K562 (cell line): ENCODE measurements around the gene GLRA3. TPM values are rescaled to one million over a fixed set of nuclear protein-coding genes. Genes with fewer than 3 reads are reported as not detected.

Experiments
- CCAR2 ChIP-seq: fragments of 200-400 bp; formaldehyde crosslinking; IDR thresholded peaks from 2 replicates; pipeline ENCODE4 v1.6.1; 2017; ENCODE audit warnings: mild to moderate bottlenecking, low read depth, low read length
- E4F1 ChIP-seq: fragments of 250-450 bp; sonication (Bioruptor Pico); IDR thresholded peaks from 2 replicates; pipeline ENCODE4 v1.5.0; 2021; ENCODE audit warnings: mild to moderate bottlenecking, borderline replicate concordance
- FOSL1 ChIP-seq: fragments of 200-800 bp; sonication (Bioruptor generic); conservative IDR thresholded peaks from 2 replicates; pipeline ENCODE4 v1.6.1; 2016; ENCODE audit warnings: missing genetic modification characterization, missing compliant biosample characterization
- GATAD2B ChIP-seq: fragments of 450-650 bp; IDR thresholded peaks from 2 replicates; pipeline ENCODE4 v1.6.1; 2017; ENCODE audit warnings: mild to moderate bottlenecking, borderline replicate concordance
- JUND ChIP-seq, 2 experiments: IDR thresholded peaks; 2 replicates in 1 of 2; 3 replicates in 1 of 2; pipeline ENCODE4 v1.6.1; 2011; ENCODE audit warnings: borderline replicate concordance in 2 of 2, low read depth in 2 of 2, low read length in 2 of 2, improper control_type of control experiment in 1 of 2, missing biosample characterization in 1 of 2, missing genetic modification characterization in 1 of 2, missing genetic modification reagents in 1 of 2
- MCM3 ChIP-seq: fragments of 450-650 bp; IDR thresholded peaks from 2 replicates; pipeline ENCODE4 v1.6.1; 2016
- MTA2 ChIP-seq: fragments of 450-650 bp; IDR thresholded peaks from 2 replicates; pipeline ENCODE4 v1.6.1; 2016; ENCODE audit warnings: low read depth
- MYNN ChIP-seq, 2 experiments: sonication (generic); formaldehyde crosslinking in 1 of 2; IDR thresholded peaks; 2 replicates each; pipeline versions ENCODE4 v1.5.0 to v1.6.1; 2016 to 2020; ENCODE audit warnings: antibody characterized with exemption in 1 of 2, missing genetic modification reagents in 1 of 2
- NR3C1 ChIP-seq: sonication (generic); formaldehyde crosslinking; IDR thresholded peaks from 2 replicates; pipeline ENCODE4 v1.8.1; 2022; ENCODE audit warnings: missing genetic modification reagents
- RAD51 ChIP-seq: fragments of 450-650 bp; IDR thresholded peaks from 2 replicates; pipeline ENCODE4 v1.7.1; 2016; ENCODE audit warnings: low read depth, mild to moderate bottlenecking, borderline replicate concordance
- SMAD3 ChIP-seq: fragments of 450-650 bp; formaldehyde crosslinking; conservative IDR thresholded peaks from 2 replicates; pipeline ENCODE4 v1.4.0; 2020; ENCODE audit warnings: mild to moderate bottlenecking
- SMARCB1 ChIP-seq: IDR thresholded peaks from 2 replicates; pipeline ENCODE4 v1.6.1; 2011; ENCODE audit warnings: improper control_type of control experiment, low read depth; ENCODE audit not compliant: insufficient read length
- TBP ChIP-seq: optimal IDR thresholded peaks from 2 replicates; pipeline ENCODE3; 2011; ENCODE audit warnings: low read depth, low read length, improper control_type of control experiment
- TCF7 ChIP-seq: sonication (generic); IDR thresholded peaks from 2 replicates; pipeline ENCODE4 v1.6.1; 2016; ENCODE audit warnings: antibody characterized with exemption, borderline replicate concordance
- ZKSCAN1 ChIP-seq: fragments of 150-350 bp; IDR thresholded peaks from 2 replicates; pipeline ENCODE4 v1.6.1; 2016; ENCODE audit warnings: low read depth, low read length
- ZNF347 ChIP-seq: fragments of 450-650 bp; formaldehyde crosslinking; IDR thresholded peaks from 2 replicates; pipeline ENCODE4 v1.4.0; 2020; ENCODE audit warnings: low read depth, mild to moderate bottlenecking, moderate library complexity
- polyA plus RNA-seq, 8 experiments: library from polyadenylated mRNA; depleted of rRNA in 4 of 8; stranded (reverse) in 5 of 8; unstranded in 3 of 8; fragments of >200 nt; fragmentation: Nextera tagmentation in 2 of 8; fragmentation: Illumina TruSeq in 1 of 8; extraction: Ambion mirVana in 2 of 8; extraction: Trizol in 1 of 8; gene quantifications; 2 replicates each; pipeline versions ENCODE4 v1.2.1 to v1.2.3, GENCODE V29; 2011 to 2014; ENCODE audit warnings: inconsistent platforms in 1 of 8, missing spikeins in 1 of 8
- total RNA-seq, 7 experiments: library from RNA; depleted of rRNA in 6 of 7; stranded (reverse); fragments of >200 nt in 6 of 7; fragmentation: Illumina TruSeq in 2 of 7; extraction: Trizol in 2 of 7; gene quantifications; 2 replicates each; pipeline versions ENCODE4 v1.2.1 to v1.2.3, GENCODE V29; 2011 to 2021; ENCODE audit warnings: low replicate concordance in 1 of 7
- TF ChIP-seq, protein P1 (sequence below): fragments of 450-650 bp; formaldehyde crosslinking; conservative IDR thresholded peaks from 2 replicates; pipeline ENCODE4 v1.4.0; 2022; ENCODE audit warnings: mild to moderate bottlenecking, missing genetic modification characterization
- TF ChIP-seq, protein P2 (sequence below): IDR thresholded peaks from 2 replicates; pipeline ENCODE4 v1.6.1; 2012; ENCODE audit warnings: low read depth, low read length, improper control_type of control experiment, borderline replicate concordance
- TF ChIP-seq, protein P3 (sequence below): fragments of 450-650 bp; IDR thresholded peaks from 2 replicates; pipeline ENCODE4 v1.6.1; 2016
- TF ChIP-seq, protein P4 (sequence below), 2 experiments: fragments of 450-650 bp; conservative IDR thresholded peaks; 2 replicates each; pipeline ENCODE4 v1.6.1; 2017; ENCODE audit warnings: mild to moderate bottlenecking in 2 of 2, moderate library complexity in 2 of 2

Gene GLRA3
- total and polyA plus RNA-seq, 9 of the 15 experiments (the other 6 are each of a cell fraction or from before 2014, with no cell fraction given), result 0.06 to 0.14 (median 0.08) TPM; not detected in 2

GRCh38 chr4:174681723-174682300, 147.2 kb downstream of the GLRA3 start (continued):
- no peak for TF ChIP-seq MCM3
- TF ChIP-seq, protein P1, sequence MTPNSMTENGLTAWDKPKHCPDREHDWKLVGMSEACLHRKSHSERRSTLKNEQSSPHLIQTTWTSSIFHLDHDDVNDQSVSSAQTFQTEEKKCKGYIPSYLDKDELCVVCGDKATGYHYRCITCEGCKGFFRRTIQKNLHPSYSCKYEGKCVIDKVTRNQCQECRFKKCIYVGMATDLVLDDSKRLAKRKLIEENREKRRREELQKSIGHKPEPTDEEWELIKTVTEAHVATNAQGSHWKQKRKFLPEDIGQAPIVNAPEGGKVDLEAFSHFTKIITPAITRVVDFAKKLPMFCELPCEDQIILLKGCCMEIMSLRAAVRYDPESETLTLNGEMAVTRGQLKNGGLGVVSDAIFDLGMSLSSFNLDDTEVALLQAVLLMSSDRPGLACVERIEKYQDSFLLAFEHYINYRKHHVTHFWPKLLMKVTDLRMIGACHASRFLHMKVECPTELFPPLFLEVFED (CRISPR knock-in tag), result no peak
- TF ChIP-seq SMAD3 (CRISPR knock-in tag), result 0 out of 2 replicates have a peak, but pooled peaks have one; percentile 21
- peak; percentile 100 for TF ChIP-seq GATAD2B
- peak; percentile 99 for TF ChIP-seq JUND (IDR thresholded peaks at IDR 0.05; ENCODE audit: borderline replicate concordance, low read depth, low read length)
- TF ChIP-seq JUND (tag; IDR thresholded peaks at IDR 0.05; ENCODE audit: borderline replicate concordance, low read depth, low read length), result peak; percentile 99; the same call in 2 of the 3 replicates
- no peak for TF ChIP-seq TBP
- TF ChIP-seq ZKSCAN1, result no peak
- peak; percentile 100 for TF ChIP-seq FOSL1 (tag)
- TF ChIP-seq, protein P2, sequence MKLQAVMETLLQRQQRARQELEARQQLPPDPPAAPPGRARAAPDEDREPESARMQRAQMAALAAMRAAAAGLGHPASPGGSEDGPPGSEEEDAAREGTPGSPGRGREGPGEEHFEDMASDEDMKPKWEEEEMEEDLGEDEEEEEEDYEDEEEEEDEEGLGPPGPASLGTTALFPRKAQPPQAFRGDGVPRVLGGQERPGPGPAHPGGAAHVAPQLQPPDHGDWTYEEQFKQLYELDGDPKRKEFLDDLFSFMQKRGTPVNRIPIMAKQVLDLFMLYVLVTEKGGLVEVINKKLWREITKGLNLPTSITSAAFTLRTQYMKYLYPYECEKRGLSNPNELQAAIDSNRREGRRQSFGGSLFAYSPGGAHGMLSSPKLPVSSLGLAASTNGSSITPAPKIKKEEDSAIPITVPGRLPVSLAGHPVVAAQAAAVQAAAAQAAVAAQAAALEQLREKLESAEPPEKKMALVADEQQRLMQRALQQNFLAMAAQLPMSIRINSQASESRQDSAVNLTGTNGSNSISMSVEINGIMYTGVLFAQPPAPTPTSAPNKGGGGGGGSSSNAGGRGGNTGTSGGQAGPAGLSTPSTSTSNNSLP, result peak; percentile 99
- TF ChIP-seq SMARCB1, result peak; percentile 77
- TF ChIP-seq CCAR2, result no peak
- TF ChIP-seq, protein P3, sequence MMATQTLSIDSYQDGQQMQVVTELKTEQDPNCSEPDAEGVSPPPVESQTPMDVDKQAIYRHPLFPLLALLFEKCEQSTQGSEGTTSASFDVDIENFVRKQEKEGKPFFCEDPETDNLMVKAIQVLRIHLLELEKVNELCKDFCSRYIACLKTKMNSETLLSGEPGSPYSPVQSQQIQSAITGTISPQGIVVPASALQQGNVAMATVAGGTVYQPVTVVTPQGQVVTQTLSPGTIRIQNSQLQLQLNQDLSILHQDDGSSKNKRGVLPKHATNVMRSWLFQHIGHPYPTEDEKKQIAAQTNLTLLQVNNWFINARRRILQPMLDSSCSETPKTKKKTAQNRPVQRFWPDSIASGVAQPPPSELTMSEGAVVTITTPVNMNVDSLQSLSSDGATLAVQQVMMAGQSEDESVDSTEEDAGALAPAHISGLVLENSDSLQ, result peak; percentile 72
- TF ChIP-seq E4F1 (CRISPR knock-in tag), result no peak
- TF ChIP-seq MTA2, result peak; percentile 96
- TF ChIP-seq, protein P4, sequence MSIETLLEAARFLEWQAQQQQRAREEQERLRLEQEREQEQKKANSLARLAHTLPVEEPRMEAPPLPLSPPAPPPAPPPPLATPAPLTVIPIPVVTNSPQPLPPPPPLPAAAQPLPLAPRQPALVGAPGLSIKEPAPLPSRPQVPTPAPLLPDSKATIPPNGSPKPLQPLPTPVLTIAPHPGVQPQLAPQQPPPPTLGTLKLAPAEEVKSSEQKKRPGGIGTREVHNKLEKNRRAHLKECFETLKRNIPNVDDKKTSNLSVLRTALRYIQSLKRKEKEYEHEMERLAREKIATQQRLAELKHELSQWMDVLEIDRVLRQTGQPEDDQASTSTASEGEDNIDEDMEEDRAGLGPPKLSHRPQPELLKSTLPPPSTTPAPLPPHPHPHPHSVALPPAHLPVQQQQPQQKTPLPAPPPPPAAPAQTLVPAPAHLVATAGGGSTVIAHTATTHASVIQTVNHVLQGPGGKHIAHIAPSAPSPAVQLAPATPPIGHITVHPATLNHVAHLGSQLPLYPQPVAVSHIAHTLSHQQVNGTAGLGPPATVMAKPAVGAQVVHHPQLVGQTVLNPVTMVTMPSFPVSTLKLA (conservative IDR thresholded peaks at IDR 0.05), result peak in 1 of 2 experiments; percentile 76; a peak in 2 of 4 replicates
- no peak for TF ChIP-seq NR3C1
- TF ChIP-seq TCF7, result peak; percentile 92
- TF ChIP-seq RAD51, result peak; percentile 18; the same call in 1 of the 2 replicates
- TF ChIP-seq ZNF347 (CRISPR knock-in tag), result no peak
- peak; percentile 60; the same call in 1 of the 2 replicates for TF ChIP-seq MYNN (IDR thresholded peaks at IDR 0.05)
- no peak for TF ChIP-seq MYNN (CRISPR knock-in tag; IDR thresholded peaks at IDR 0.05)
